ENCODE results near the gene CFAP126.

CFAP126 gene

DNA sequence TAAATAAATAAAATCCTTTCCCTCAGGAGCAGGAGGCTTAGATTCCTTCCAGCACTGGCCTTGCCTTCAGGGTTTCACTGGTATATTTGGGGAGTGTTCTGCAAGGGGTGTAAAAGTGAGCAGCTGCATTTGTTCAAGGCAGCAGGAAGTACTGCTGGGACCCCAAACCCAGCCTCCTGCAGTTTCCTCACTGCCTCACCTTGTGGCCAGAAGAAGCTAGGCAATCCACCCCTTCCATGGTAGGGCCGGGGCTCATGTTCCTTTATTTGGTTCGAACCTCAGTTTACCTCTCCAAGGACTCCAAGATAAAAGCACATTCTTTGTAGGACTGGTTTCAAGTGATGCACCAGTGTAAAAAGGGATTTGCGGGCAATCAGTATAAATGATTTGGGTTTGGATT lies 21.0 kb upstream of the CFAP126 start:
- no peak overlapping the region for H3K4me3 ChIP-seq (ENCODE audit: low read depth, low read length)
- TF ChIP-seq CTCF (IDR thresholded peaks at IDR 0.05; ENCODE audit: low read depth, low read length) = no peak

DNA sequence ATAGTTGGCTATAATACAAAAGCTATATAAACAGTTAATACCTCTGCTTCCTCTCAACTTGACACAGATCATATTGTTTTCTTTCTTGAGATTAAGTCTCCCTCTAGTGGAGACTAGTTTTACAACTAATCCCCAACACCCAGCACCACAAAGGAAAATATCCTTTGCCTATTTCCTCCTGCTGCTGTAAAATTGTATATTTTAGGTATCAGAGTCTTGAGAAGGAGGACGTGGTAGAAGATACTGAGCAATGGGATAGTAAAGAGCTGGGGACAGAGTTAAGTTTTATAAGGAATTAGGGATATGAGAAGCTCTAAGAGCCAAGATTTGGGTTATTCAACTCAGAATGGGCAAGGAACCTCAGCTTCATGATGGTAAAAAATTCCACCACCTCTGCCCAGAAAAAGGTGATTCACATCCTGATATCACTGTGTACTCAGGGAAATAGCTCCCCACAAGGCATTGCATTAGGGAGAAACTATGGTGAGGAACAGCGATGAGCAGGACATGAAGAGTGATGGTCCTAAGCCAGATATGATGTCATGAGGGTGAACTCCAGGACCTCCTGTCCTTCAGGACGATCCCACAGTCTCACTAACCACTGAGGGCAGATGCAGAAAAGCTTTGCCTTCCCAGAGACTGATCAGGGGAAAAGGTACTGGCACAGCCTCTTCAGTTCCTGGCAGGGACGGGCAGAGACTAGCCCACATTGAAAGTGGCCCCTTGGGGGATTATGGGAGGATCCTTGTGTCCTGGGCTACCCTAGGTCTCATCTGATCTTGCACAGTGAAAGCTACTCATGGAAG lies 14.7 kb upstream of the CFAP126 start:
- H3K4me3 ChIP-seq (ENCODE audit: low read depth, low read length) = no peak overlapping the region
- TF ChIP-seq CTCF (IDR thresholded peaks at IDR 0.05; ENCODE audit: low read depth, low read length) = peak; percentile 32; the same call in 1 of the 2 replicates

DNA sequence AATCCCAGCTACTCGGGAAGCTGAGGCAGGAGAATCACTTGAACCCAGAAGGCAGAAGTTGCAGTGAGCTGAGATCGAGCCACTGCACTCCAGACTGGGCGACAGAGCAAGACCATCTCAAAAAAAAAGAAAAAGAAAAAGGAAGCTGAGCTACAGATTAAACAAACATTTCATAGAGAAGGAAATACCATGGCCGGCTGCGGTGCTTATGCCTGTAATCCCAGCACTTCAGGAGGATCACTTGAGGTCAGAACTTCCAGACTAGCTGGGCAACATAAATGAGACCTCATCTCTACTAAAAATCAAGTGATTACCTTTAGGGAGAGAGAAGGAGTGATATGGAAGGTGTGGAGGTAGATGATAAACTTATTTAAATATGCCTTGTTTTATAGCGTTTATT lies 14.0 kb upstream of the CFAP126 start:
- H3K4me3 ChIP-seq (ENCODE audit: low read depth, low read length) = no peak overlapping the region
- TF ChIP-seq CTCF (IDR thresholded peaks at IDR 0.05; ENCODE audit: low read depth, low read length) = no peak

DNA sequence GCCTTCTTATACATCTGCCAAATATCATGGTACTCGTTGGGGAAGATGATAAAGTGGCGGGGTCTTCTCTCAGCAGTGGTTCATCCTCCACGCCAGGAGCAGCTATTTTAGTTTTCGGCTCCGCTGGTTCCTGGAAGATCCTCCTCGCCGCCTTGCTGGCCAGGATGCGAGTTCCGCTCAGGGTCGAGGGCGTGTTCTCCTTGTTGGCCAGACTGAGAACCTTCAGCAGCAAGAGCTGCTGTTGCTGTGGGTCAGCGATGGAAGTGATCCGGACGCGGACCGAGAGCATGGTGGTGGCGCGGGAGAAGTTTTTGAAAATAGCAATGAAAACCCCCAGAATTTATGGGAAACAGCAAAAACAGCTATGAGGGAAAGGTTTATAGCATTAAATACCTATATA lies 11.4 kb upstream of the CFAP126 start:
- TF ChIP-seq CTCF (IDR thresholded peaks at IDR 0.05; ENCODE audit: low read depth, low read length) = no peak
- H3K4me3 ChIP-seq (ENCODE audit: low read depth, low read length) = no peak overlapping the region

- TF ChIP-seq CTCF (IDR thresholded peaks at IDR 0.05; ENCODE audit: low read depth, low read length) = no peak
- no peak overlapping the region for H3K4me3 ChIP-seq (ENCODE audit: low read depth, low read length)
Measured at GRCh38 chr1:161378014-161378413, 10.3 kb upstream of the CFAP126 start.

DNA sequence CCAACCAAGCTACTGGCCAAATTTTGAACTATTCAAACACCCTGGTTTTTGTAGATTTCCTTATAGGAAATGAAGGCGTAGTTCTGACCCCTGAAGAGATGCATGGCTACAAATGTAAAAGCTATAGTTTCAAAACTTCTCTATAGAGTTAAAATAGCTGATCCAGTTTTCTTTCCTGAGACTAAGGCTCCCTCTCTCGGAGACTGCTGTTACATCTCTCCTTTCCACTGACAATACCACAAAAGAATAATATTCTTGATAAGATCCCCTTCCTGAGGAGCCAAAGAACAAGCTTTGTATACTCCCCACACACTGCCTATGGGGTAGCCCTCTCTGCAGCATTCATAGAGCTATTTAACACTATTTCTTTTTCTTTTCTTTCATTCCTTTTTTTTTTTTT lies 6.7 kb upstream of the CFAP126 start:
- TF ChIP-seq CTCF (IDR thresholded peaks at IDR 0.05; ENCODE audit: low read depth, low read length) = no peak
- no peak overlapping the region for H3K4me3 ChIP-seq (ENCODE audit: low read depth, low read length)

DNA sequence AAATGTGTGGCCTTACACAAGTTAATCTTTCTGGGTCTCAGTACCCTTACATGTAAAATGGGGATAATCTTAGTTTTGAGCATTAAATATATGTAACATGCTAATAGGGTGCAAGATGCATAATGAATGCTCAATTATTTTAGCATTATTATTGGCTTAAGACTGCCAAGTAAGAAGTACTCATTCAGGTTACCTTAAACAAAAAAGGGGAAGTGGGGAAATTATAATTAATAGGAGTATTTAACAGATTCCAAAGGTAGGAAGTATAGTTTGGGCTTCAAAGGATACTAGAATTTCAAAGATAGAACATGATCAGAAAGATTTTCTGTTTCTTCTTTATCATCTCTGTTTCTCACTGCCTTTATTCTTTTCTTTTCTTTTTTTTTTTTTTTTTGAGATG lies 5.8 kb upstream of the CFAP126 start:
- no peak for TF ChIP-seq CTCF (IDR thresholded peaks at IDR 0.05; ENCODE audit: low read depth, low read length)
- H3K4me3 ChIP-seq (ENCODE audit: low read depth, low read length) = no peak overlapping the region

Measured in WI38 (cell line).